Smooth muscle cell (in vitro differentiated cells): ENCODE results near the gene DCAF12. TPM values are rescaled to one million over a fixed set of nuclear protein-coding genes. Genes with fewer than 3 reads are reported as not detected.
A peak's percentile ranks its signal among the peaks of the same experiment; 100 is the strongest.
"Not testable (repeated sequence)": the region's sequence is repeated elsewhere in the genome, so short reads cannot be mapped to it uniquely, and the experiment has no call there.

Experiments
- DNase-seq: peaks from one replicate; lab custom pipeline; 2025; ENCODE audit not compliant: unreplicated experiment; lab: John Stamatoyannopoulos, UW
- H2AFZ ChIP-seq: fragments of 200-600 bp; sonication (generic); 2 replicates; pipeline ENCODE4 v1.6.0; 2016; ENCODE audit warnings: antibody characterized with exemption, low read depth, mild to moderate bottlenecking
- H3F3A ChIP-seq: fragments of 200-600 bp; sonication (generic); 2 replicates; pipeline ENCODE4 v1.6.0; 2017; ENCODE audit warnings: antibody characterized with exemption, low read depth
- H3K27ac ChIP-seq: fragments of 200-600 bp; sonication (generic); 2 replicates; pipeline ENCODE4 v1.5.1; 2016; ENCODE audit warnings: low read depth, mild to moderate bottlenecking
- H3K27me3 ChIP-seq: fragments of 200-600 bp; sonication (generic); 2 replicates; pipeline ENCODE4 v1.6.1; 2016; ENCODE audit warnings: low read depth, mild to moderate bottlenecking
- H3K36me3 ChIP-seq: fragments of 200-600 bp; sonication (generic); 2 replicates; pipeline ENCODE4 v1.5.1; 2016; ENCODE audit warnings: low read depth
- H3K4me1 ChIP-seq: fragments of 200-600 bp; sonication (generic); 2 replicates; pipeline ENCODE4 v1.5.1; 2016; ENCODE audit warnings: low read depth
- H3K4me2 ChIP-seq: fragments of 200-600 bp; sonication (generic); 2 replicates; pipeline ENCODE4 v1.6.0; 2016; ENCODE audit warnings: mild to moderate bottlenecking
- H3K4me3 ChIP-seq: fragments of 200-600 bp; sonication (generic); 2 replicates; pipeline ENCODE4 v1.5.1; 2016; ENCODE audit warnings: mild to moderate bottlenecking
- H3K79me2 ChIP-seq: fragments of 200-600 bp; sonication (generic); 2 replicates; pipeline ENCODE4 v1.6.0; 2016; ENCODE audit warnings: low read depth, mild to moderate bottlenecking
- H3K9ac ChIP-seq: fragments of 200-600 bp; sonication (generic); 2 replicates; pipeline ENCODE4 v1.6.0; 2016; ENCODE audit warnings: low read depth
- H3K9me3 ChIP-seq: fragments of 200-600 bp; sonication (generic); replicated peaks from 2 replicates; pipeline ENCODE4 v1.5.1; 2016; ENCODE audit warnings: low read depth
- H4K20me1 ChIP-seq: fragments of 200-600 bp; sonication (generic); 2 replicates; pipeline ENCODE4 v1.6.0; 2016; ENCODE audit warnings: low read depth
- WGBS: methylation state at CpG from one replicate; pipeline ENCODE4 v1.1.7; 2016; ENCODE audit warnings: low lambda C conversion rate; 5-methylcytosine and 5-hydroxymethylcytosine counted together
- polyA plus RNA-seq: library from polyadenylated mRNA; unstranded; fragments of >200 nt; fragmentation: Nextera tagmentation; extraction: Ambion mirVana; gene quantifications from 2 replicates; pipeline ENCODE4 v1.2.1, GENCODE V29; 2016
- total RNA-seq: library from RNA; depleted of rRNA; stranded (reverse); fragments of >200 nt; gene quantifications from 2 replicates; pipeline ENCODE4 v1.2.3, GENCODE V29; 2014
- TF ChIP-seq, protein P1 (sequence below): fragments of 200-600 bp; sonication (generic); IDR thresholded peaks from 2 replicates; pipeline ENCODE4 v1.5.1; 2017; ENCODE audit warnings: borderline replicate concordance, mild to moderate bottlenecking, antibody characterized with exemption; ENCODE audit not compliant: insufficient read depth, poor library complexity, severe bottlenecking

DCAF12 gene
- total and polyA plus RNA-seq, 2 experiments from 2014 or later = 16.1 to 23.4 TPM

DNA sequence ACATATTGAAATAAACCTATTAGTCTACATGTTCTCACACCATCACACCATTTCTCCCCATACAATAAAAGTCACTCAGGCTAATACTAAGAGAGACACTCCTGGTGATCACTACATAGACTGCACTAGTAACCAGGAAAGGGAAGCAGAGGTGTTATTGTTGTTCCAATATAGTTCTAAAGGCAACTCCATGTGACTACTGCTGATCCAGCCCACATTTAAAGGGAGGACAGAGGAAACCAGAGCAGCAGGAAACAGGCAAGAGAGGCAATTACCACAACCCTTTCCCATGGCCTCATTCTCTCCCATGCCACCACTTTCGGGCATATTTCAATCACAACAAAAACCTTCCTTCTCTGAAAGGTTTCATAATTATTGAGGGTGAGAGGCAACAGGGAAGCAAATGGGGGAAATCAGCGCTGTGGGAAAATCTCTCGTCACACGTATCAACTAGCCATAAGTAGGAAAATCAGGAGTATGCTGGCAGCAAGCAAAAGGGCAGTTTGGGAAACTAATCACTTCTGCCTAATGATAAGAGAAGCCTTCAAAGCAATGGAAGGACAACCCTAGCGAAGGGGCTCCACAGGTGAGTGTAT, 79.6 kb downstream of the DCAF12 start:
- Histone ChIP-seq H3K36me3 (no peaks in the 10 kb centered on the region), H3F3A (no peaks in the 10 kb centered on the region), H3K9me3 (no peaks in the 10 kb centered on the region), H3K79me2 (peaks cover 67% of the 10 kb centered on the region), H3K27ac (peak overlapping the region; percentile 96), H4K20me1 (peaks cover 56% of the 10 kb centered on the region), H3K9ac (peak overlapping the region; percentile 98), H3K4me3 (peak overlapping the region; percentile 82), H3K4me2 (peak overlapping the region; percentile 89), H3K27me3 (no peaks in the 10 kb centered on the region), H3K4me1 (peaks cover 20% of the 10 kb centered on the region), H2AFZ (no peak overlapping the region)
- no peak for DNase-seq
- TF ChIP-seq, protein P1, sequence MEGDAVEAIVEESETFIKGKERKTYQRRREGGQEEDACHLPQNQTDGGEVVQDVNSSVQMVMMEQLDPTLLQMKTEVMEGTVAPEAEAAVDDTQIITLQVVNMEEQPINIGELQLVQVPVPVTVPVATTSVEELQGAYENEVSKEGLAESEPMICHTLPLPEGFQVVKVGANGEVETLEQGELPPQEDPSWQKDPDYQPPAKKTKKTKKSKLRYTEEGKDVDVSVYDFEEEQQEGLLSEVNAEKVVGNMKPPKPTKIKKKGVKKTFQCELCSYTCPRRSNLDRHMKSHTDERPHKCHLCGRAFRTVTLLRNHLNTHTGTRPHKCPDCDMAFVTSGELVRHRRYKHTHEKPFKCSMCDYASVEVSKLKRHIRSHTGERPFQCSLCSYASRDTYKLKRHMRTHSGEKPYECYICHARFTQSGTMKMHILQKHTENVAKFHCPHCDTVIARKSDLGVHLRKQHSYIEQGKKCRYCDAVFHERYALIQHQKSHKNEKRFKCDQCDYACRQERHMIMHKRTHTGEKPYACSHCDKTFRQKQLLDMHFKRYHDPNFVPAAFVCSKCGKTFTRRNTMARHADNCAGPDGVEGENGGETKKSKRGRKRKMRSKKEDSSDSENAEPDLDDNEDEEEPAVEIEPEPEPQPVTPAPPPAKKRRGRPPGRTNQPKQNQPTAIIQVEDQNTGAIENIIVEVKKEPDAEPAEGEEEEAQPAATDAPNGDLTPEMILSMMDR = no peak
- 53% methylated on average over 5 of the region's 5 CpGs for WGBS

DNA sequence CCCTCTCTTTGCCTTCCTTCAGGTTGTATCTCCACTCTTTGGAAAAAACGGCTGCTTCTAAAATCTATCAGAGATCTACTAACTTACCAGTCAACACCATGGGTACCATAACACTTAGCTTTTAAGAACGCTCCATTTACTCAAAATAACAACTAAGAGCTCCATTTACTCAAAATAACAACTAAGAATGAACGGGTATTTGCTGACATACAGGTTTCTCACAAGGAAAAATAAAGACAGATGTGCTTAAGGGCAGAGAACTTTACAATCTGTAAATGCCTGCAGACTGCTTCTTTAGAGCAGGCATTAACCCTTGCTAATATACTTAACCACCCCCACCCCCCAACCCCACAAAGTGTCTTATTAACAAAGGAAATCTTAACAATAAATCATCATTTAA, 80.6 kb downstream of the DCAF12 start:
- Histone ChIP-seq H2AFZ (no peak overlapping the region), H3K36me3 (no peaks in the 10 kb centered on the region), H3K27me3 (no peaks in the 10 kb centered on the region), H3K4me2 (peak overlapping the region; percentile 89), H3K79me2 (peaks cover 76% of the 10 kb centered on the region), H4K20me1 (peaks cover 66% of the 10 kb centered on the region), H3K9me3 (no peaks in the 10 kb centered on the region), H3F3A (no peaks in the 10 kb centered on the region), H3K4me3 (peak overlapping the region; percentile 15), H3K27ac (no peak overlapping the region), H3K4me1 (peaks cover 20% of the 10 kb centered on the region), H3K9ac (no peak overlapping the region)
- DNase-seq = no peak
- TF ChIP-seq, protein P1 = no peak
- 75% methylated on average over 3 of the region's 3 CpGs for WGBS

DNA sequence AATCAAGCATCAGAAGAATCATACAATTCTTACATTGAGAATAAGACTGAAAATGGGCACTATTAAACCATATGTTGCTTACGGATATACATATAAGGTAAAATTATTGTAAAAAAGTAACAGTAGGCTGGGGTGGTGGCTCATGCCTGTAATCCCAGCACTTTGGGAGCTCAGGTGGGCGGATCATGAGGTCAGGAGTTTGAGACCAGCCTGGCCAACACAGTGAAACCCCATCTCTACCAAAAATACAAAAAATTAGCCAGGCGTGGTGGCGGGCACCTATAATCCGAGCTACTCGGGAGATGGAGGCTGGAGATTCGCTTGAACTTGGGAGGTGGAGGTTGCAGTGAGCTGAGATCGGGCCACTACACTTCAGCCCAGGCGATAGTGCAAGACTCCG, 84.4 kb downstream of the DCAF12 start:
- Histone ChIP-seq H3K79me2 (peaks cover 80% of the 10 kb centered on the region), H4K20me1 (peaks cover 78% of the 10 kb centered on the region)
- H3K36me3 ChIP-seq, H3K4me1 ChIP-seq, H3K9me3 ChIP-seq, H2AFZ ChIP-seq, DNase-seq, H3F3A ChIP-seq, H3K4me3 ChIP-seq, H3K27ac ChIP-seq, H3K4me2 ChIP-seq, H3K9ac ChIP-seq, H3K27me3 ChIP-seq: not testable (repeated sequence)
- 96% methylated on average over 10 of the region's 10 CpGs for WGBS

DNA sequence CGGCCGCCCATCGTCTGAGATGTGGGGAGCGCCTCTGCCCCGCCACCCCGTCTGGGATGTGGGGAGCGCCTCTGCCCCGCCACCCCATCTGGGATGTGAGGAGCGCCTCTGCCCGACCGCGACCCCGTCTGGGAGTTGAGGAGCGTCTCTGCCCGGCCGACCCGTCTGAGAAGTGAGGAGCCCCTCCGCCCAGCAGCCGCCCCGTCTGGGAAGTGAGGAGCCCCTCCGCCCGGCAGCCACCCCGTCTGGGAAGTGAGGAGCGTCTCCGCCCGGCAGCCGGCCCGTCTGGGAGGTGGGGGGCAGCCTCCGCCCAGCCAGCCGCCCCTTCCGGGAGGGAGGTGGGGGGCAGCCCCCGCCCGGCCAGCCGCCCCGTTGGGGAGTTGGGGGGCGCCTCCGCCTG, 87.6 kb downstream of the DCAF12 start:
- H3K27ac ChIP-seq, H3K4me2 ChIP-seq, DNase-seq, H3F3A ChIP-seq, H3K9me3 ChIP-seq, H3K9ac ChIP-seq, H3K4me3 ChIP-seq, H3K27me3 ChIP-seq, H3K4me1 ChIP-seq, H2AFZ ChIP-seq, H3K36me3 ChIP-seq: not testable (repeated sequence)
- peaks cover 75% of the 10 kb centered on the region for H3K79me2 ChIP-seq
- H4K20me1 ChIP-seq = peaks cover 76% of the 10 kb centered on the region
- 97% methylated on average over 11 of the region's 37 CpGs for WGBS

DNA sequence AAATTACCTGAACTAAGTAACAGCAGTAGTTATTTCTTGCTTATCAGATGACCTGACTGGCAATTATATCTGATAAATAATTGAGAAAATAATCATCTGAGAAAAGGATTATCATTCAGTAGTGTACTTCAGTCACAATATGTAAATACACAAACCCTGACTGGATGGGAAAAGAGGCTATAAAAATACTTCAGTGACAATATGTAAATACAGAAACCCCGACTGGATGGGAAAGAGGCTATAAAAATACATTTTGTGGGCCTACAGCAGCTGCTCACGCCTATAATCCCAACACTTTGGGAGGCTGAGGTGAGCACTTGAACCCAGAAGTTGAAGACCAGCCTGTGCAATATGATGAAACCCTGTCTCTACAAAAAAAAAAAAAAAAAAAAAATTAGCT, 88.9 kb downstream of the DCAF12 start:
- Histone ChIP-seq H3K36me3 (peaks cover 2% of the 10 kb centered on the region), H3K27me3 (no peaks in the 10 kb centered on the region), H2AFZ (no peak overlapping the region), H3K4me3 (no peak overlapping the region), H3K9me3 (no peaks in the 10 kb centered on the region), H3F3A (no peaks in the 10 kb centered on the region), H3K4me1 (no peaks in the 10 kb centered on the region), H4K20me1 (peaks cover 76% of the 10 kb centered on the region), H3K9ac (no peak overlapping the region), H3K79me2 (peaks cover 75% of the 10 kb centered on the region), H3K4me2 (no peak overlapping the region), H3K27ac (no peak overlapping the region)
- no peak for DNase-seq
- WGBS = 93% methylated on average over 2 of the region's 2 CpGs
- TF ChIP-seq, protein P1 = no peak
